Activated CD4-positive, alpha-beta T cell treated with anti-CD3 and anti-CD28 coated beads, Interleukin-2, amount 10 ng/mL, durations not matched to agents 7 days and 5 days (primary cell): ENCODE measurements around the gene SRRM3. TPM values are rescaled to one million over a fixed set of nuclear protein-coding genes. Genes with fewer than 3 reads are reported as not detected.
"Not testable (repeated sequence)": the region's sequence is repeated elsewhere in the genome, so short reads cannot be mapped to it uniquely, and the experiment has no call there.

Experiments used
- CTCF ChIA-PET: fragments of 350-600 bp; sonication (Branson Sonifier 250); formaldehyde crosslinking; loops from one replicate; lab custom pipeline; 2021; ENCODE audit warnings: antibody characterized with exemption; lab: Charles Lee
- POLR2A ChIA-PET: fragments of 350-600 bp; sonication (Branson Sonifier 250); formaldehyde crosslinking; loops from one replicate; lab custom pipeline; 2021; ENCODE audit warnings: antibody characterized with exemption; lab: Charles Lee
- DNase-seq: peaks from one replicate; pipeline ENCODE4 v3.0.0-alpha.2; 2020
- H3K27ac Mint-ChIP-seq: one replicate; pipeline ENCODE4 v1.8.0; 2021; ENCODE audit warnings: mild to moderate bottlenecking, moderate library complexity, mixed read lengths
- H3K27me3 Mint-ChIP-seq: one replicate; pipeline ENCODE4 v1.8.0; 2021; ENCODE audit warnings: mixed read lengths
- H3K36me3 Mint-ChIP-seq: one replicate; pipeline ENCODE4 v1.8.0; 2021; ENCODE audit warnings: low read depth, mixed read lengths
- H3K4me1 Mint-ChIP-seq: one replicate; pipeline ENCODE4 v1.8.0; 2021; ENCODE audit warnings: mixed read lengths
- H3K4me3 Mint-ChIP-seq: one replicate; pipeline ENCODE4 v1.8.0; 2021; ENCODE audit warnings: mild to moderate bottlenecking, moderate library complexity, mixed read lengths
- H3K9me3 Mint-ChIP-seq: one replicate; pipeline ENCODE4 v1.8.0; 2021; ENCODE audit warnings: mixed read lengths
- total RNA-seq, 2 experiments: library from RNA; stranded (reverse); gene quantifications; one replicate each; pipeline ENCODE4 v1.2.3, GENCODE V29; 2021

SRRM3 gene
- total RNA-seq, 2 experiments from 2014 or later: not detected

DNA sequence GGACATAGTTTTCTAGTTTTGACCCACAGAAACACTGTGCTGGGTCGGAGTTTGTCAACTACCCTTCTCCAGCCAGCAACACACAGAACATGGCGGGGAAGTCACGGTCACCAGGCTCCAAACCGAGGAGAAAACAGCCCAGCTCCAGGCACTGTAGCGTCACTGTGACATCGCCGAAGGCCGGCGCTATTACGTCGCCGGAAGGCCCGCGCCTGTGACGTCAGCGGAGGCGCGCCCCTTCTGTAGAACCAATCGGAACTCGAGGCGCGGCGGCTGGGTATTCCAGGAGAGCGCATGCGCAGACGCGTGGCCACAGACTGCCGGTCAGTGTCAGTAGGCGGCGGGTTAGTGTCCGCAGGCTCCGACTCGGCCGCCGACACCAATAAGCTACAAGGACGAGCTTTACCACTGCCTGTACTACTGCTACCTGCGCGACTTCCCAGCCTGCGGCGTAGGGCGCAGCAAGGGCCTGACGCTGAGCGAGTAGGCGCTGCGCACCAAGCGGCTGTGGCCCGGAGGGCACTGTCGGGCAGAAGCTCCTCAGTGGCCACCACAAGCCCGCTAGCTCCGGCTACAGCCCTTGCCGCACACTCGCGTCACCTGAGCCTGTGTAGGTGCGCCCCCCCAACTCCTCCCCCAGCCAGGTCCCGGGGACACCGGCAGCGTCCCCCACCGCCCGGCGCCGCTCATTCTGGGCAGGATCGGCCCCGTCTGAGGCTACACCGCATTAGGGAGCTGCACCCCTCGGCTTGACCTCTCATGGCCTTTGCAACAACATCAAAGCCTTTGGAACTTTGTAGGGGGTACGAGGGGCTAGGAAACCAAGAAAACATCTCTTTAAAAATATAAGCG is 35.1 kb upstream of the SRRM3 start:
- Mint-ChIP-seq H3K4me3 (peak overlapping the region; percentile 82), H3K36me3 (no peaks in the 10 kb centered on the region), H3K4me1 (peaks cover 11% of the 10 kb centered on the region), H3K9me3 (no peaks in the 10 kb centered on the region), H3K27me3 (no peaks in the 10 kb centered on the region), H3K27ac (peak overlapping the region; percentile 96)
- DNase-seq: peak; percentile 94
- CTCF ChIA-PET: interaction anchor here (1.0 to 2.8 kb wide), 5 partner anchors 11 to 148 kb away, joined by 3 to 16 read pairs (median 7); no protein-coding TSS in a partner anchor
- POLR2A ChIA-PET: no interaction called here

DNA sequence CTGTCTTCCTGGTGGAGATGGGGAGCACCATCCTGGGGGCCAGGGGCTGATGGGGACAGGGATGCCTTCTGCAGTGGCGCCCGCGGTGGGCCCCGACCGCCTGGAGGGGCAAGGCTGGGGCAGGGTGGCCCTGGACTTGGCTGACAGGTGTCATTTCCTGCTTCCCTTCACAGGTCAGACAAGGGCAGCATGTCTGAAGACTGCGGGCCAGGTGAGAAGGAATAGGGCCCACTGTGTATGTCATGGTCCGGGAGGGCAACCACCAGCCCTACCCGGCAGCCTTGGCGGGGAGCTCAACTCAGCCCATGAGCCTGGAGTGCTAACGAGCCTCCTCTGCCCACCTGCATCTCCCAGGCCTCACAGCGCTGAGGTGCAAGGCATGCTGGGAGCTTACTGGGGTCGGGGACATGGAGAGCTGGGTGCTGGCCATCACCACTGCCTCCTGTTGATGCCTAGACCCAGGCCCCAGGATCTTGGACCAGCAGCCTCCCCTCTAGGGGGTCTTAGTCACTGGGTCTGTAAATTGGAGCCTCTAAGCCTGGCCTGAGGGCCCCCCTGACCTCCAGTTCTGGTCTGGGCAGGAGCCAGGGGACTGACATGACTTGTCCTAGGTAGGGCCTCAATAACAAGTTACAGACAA is 28.0 kb upstream of the SRRM3 start:
- Mint-ChIP-seq H3K36me3 (no peaks in the 10 kb centered on the region), H3K9me3 (no peaks in the 10 kb centered on the region), H3K27ac (no peak overlapping the region), H3K27me3 (no peaks in the 10 kb centered on the region), H3K4me3 (no peak overlapping the region), H3K4me1 (peaks cover 4% of the 10 kb centered on the region)
- no peak for DNase-seq
- CTCF ChIA-PET: interaction anchor here (7.5 kb wide), 1 partner anchor 140 kb away, joined by 102 read pairs; no protein-coding TSS in a partner anchor
- POLR2A ChIA-PET: no interaction called here

DNA sequence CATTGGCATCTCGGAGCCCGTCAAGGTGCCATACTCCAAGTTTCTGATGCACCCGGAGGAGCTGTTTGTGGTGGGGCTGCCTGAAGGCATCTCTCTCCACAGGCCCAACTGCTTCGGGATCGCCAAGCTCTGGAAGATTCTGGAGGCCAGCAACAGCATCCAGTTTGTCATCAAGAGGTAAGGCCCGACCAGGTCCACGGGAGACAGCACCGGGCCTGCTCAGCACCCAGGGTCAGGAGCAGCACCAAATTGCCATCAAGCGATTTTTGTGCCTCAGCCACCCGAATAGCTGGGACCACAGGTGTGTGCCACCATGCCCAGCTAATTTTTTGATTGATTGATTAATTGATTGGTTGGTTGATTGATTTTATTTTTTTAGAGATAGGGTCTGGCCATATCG is 24.7 kb upstream of the SRRM3 start:
- POLR2A ChIA-PET, H3K4me1 Mint-ChIP-seq, H3K27ac Mint-ChIP-seq, H3K36me3 Mint-ChIP-seq, H3K4me3 Mint-ChIP-seq, H3K27me3 Mint-ChIP-seq, H3K9me3 Mint-ChIP-seq, DNase-seq: not testable (repeated sequence)
- CTCF ChIA-PET: interaction anchor here (0.6 to 7.5 kb wide), 9 partner anchors 9 to 497 kb away, joined by 3 to 102 read pairs (median 5); no protein-coding TSS in a partner anchor

DNA sequence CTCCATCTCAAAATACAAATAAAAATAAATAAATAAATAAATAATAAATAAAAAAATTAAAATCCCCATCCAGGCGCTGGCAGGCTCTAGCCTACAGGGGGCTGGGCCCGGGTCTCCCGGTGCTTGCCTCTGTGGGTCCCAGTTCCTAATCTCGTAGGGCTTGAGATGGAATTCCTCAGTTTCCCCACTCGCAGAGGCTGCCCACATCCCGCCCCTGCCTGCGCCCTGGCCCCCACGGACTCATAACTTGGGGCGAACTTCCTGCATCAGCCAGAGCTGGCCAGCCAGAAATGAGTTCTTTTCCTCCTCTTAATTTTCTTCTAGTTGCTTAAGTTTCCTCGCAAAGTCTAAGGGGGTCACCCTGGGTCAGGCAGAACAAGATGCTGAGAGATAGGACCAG is 22.0 kb upstream of the SRRM3 start:
- H3K9me3 Mint-ChIP-seq: no peaks in the 10 kb centered on the region
- H3K4me3 Mint-ChIP-seq: no peak overlapping the region
- no peaks in the 10 kb centered on the region for H3K36me3 Mint-ChIP-seq
- no peaks in the 10 kb centered on the region for H3K27me3 Mint-ChIP-seq
- CTCF ChIA-PET: interaction anchor here (1.3 to 7.5 kb wide), 7 partner anchors 9 to 142 kb away, joined by 3 to 102 read pairs (median 5); partner anchors contain the start of gene HSPB1
- no peak for DNase-seq
- POLR2A ChIA-PET: no interaction called here
- H3K4me1 Mint-ChIP-seq: peaks cover 2% of the 10 kb centered on the region
- no peak overlapping the region for H3K27ac Mint-ChIP-seq

DNA sequence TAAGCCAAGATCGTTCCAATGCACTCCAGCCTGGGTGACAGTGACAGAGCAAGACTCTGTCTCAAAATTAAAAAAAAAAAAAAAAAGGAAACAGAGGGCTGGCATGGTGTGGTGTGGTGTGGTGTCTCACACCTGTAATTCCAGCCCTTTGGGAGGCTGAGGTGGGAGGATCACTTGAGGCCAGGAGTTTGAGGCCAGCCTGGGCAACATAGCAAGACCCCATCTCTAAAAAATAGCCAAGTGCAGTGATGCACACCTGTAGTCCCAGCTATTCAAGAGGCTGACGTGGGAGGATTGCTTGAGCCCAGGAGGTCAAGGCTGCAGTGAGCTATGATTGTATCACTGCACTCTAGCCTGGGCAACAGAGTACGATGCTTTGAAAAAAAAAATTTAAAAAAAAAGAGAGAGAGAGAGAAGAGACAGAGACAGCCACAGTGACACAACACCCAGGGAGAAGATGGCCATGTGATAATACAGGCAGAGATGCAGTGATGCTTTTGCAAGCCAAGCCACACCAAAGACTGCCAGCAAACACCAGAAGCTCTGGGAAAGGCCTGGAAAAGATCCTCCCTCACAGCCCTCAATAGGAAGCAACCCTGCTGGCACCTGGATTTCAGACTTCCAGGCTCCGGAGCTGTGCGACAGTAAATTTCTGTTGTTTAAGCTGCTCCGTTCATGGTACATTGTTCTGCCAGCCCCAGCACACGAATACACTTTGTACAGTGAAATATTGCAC is 19.3 kb upstream of the SRRM3 start:
- Mint-ChIP-seq H3K36me3 (no peaks in the 10 kb centered on the region), H3K27me3 (no peaks in the 10 kb centered on the region), H3K4me1 (peaks cover 2% of the 10 kb centered on the region), H3K27ac (no peak overlapping the region), H3K9me3 (no peaks in the 10 kb centered on the region), H3K4me3 (no peak overlapping the region)
- ChIA-PET CTCF (interaction anchor here (0.5 kb wide), 1 partner anchor 1021 kb away, joined by 5 read pairs; no protein-coding TSS in a partner anchor), POLR2A (interaction anchor here (0.7 kb wide), 1 partner anchor 116 kb away, joined by 4 read pairs; no protein-coding TSS in a partner anchor)
- no peak for DNase-seq

DNA sequence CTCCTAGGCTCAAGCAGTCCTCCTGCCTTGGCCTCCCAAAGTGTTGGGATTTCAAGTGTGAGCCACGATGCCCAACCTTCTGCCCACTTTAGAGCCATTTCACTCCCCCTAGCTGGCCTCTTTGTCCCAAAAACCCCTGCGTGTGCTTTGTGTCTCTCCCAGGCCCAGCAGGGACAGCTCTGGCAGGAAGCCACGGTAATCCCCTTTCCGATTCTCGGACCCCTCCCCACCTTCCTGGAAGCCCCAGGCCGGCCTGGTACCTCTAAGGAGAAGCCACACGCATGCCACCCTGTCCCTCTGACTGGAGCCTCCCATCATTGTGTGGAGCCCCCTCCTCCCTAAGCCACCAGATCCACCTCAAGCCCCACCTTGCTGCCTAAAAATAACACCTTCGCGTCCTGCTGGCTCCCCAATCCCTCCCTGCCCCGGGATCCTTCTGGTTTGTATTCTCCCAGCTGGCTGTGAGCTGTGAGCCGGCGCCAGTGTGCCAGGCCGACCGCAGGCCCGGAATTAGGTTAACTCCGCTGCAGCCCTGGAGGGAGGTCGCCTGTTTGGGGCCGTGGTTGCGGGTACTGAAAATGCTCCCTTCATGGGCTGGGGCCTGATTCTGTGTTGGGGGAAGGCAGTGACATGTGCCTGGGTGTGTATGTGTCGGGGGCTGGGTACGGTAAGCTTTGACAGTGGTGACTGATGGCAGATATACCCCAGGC is 16.4 kb upstream of the SRRM3 start:
- Mint-ChIP-seq H3K27me3 (no peaks in the 10 kb centered on the region), H3K27ac (no peak overlapping the region), H3K9me3 (no peaks in the 10 kb centered on the region), H3K4me1 (no peaks in the 10 kb centered on the region), H3K36me3 (no peaks in the 10 kb centered on the region), H3K4me3 (no peak overlapping the region)
- no peak for DNase-seq
- POLR2A ChIA-PET: interaction anchor here (0.5 kb wide), 1 partner anchor 175 kb away, joined by 3 read pairs; no protein-coding TSS in a partner anchor
- CTCF ChIA-PET: interaction anchor here (0.5 to 0.7 kb wide), 3 partner anchors 22 to 1547 kb away, joined by 3 to 5 read pairs (median 4); no protein-coding TSS in a partner anchor

DNA sequence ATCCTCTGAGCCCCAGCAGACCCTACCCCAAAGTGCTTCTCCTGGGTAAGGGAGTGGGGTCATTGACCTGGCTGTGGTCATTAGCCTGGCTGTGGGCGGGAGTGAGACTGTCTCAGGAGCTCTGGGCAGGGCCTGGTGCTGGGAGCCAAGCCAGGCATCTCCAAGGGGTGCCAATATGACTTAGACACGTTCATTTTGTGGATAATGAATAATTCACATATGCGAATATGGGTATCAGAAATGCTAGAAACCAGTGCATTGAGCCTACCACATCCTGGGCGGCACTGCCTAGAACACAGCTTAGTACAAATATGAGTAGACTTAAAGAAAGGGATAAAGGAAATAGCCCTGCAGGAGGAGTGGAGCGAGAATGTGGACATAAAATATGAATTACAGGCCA is 14.4 kb upstream of the SRRM3 start:
- POLR2A ChIA-PET: no interaction called here
- H3K4me1 Mint-ChIP-seq: no peaks in the 10 kb centered on the region

DNA sequence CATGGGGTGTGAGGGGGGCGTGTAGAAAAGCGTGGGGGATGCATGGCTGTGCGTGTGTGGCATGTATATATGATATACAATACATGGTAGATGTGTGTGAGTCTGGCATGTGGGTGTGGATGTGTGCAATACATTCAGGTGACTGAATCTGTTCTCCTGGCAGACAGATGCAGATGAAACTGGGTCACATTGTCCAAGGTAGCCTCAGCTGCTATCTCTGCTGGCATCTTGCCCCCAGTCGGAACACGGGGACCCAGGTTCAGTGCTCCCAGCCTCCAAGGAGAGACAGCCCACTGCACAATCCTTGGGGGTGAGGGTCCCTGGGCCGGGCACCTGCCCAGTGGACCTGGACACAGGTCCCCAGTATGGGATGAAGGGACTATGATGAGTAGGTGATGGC is 12.4 kb upstream of the SRRM3 start:
- H3K9me3 Mint-ChIP-seq: peaks cover 2% of the 10 kb centered on the region
- no peak for DNase-seq
- no peak overlapping the region for H3K4me3 Mint-ChIP-seq
- POLR2A ChIA-PET: no interaction called here
- CTCF ChIA-PET: interaction anchor here (1.0 to 2.1 kb wide), 3 partner anchors 10 to 23 kb away, joined by 3 to 5 read pairs (median 3); no protein-coding TSS in a partner anchor
- no peaks in the 10 kb centered on the region for H3K27me3 Mint-ChIP-seq
- H3K27ac Mint-ChIP-seq: no peak overlapping the region
- H3K36me3 Mint-ChIP-seq: no peaks in the 10 kb centered on the region
- H3K4me1 Mint-ChIP-seq: no peaks in the 10 kb centered on the region

More for the DNA sequence above, 14.4 kb upstream of the SRRM3 start:
- Mint-ChIP-seq H3K27ac (no peak overlapping the region), H3K9me3 (peaks cover 2% of the 10 kb centered on the region), H3K27me3 (no peaks in the 10 kb centered on the region), H3K36me3 (no peaks in the 10 kb centered on the region), H3K4me3 (no peak overlapping the region)
- CTCF ChIA-PET: interaction anchor here (0.6 to 2.1 kb wide), 5 partner anchors 9 to 127 kb away, joined by 3 to 7 read pairs (median 5); no protein-coding TSS in a partner anchor
- DNase-seq: no peak

DNA sequence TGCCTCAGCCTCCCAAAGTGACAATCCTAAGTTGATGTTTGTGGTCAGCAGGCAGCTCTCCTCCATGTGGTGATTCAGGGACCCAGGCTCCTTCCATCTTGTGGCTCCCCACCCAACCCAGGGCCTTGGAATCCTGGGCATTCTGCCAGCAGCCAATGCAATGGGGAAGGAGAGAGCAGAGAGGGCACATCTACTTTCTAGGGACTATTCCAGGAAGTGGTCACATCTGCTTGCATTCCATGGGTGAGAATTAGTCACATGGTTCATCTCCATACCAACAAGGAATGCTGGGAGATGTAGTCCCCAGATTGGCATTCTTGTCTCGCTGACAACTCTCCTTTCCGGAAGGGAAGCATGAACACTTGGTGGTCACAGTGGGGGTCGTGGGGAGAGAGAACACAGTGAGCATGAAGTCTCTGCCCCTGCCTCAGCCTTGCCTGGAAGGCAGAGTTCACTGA is 9.9 kb upstream of the SRRM3 start:
- no peaks in the 10 kb centered on the region for H3K4me1 Mint-ChIP-seq
- peaks cover 2% of the 10 kb centered on the region for H3K9me3 Mint-ChIP-seq
- H3K4me3 Mint-ChIP-seq: no peak overlapping the region
- H3K27ac Mint-ChIP-seq: no peak overlapping the region
- CTCF ChIA-PET: interaction anchor here (0.9 to 1.3 kb wide), 2 partner anchors 13 to 122 kb away, joined by 3 to 6 read pairs; no protein-coding TSS in a partner anchor
- no peaks in the 10 kb centered on the region for H3K36me3 Mint-ChIP-seq
- POLR2A ChIA-PET: no interaction called here
- no peak for DNase-seq
- H3K27me3 Mint-ChIP-seq: no peaks in the 10 kb centered on the region

DNA sequence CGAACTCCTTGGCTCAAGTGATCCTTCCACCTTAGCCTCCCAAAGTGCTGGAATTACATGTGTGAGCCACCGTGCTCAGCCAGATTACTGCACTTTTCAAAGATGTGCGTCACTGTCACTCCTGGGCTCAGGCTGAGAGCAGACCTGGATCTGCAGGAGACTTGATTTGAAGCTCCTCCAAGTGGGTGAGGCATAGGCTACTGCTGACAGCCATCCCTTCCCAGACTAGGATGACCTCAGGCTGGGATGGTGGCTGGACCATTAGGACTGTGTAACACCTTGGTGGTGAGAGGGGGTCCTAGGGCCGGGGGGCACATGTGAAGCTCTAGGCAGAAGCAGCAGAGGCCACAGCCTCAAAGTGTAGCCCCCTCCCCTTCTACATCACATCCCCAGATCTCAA is 8.2 kb upstream of the SRRM3 start:
- POLR2A ChIA-PET: no interaction called here
- Mint-ChIP-seq H3K4me3 (no peak overlapping the region), H3K4me1 (no peaks in the 10 kb centered on the region), H3K36me3 (no peaks in the 10 kb centered on the region), H3K27ac (no peak overlapping the region), H3K27me3 (no peaks in the 10 kb centered on the region), H3K9me3 (peaks cover 2% of the 10 kb centered on the region)
- no peak for DNase-seq
- CTCF ChIA-PET: no interaction called here

DNA sequence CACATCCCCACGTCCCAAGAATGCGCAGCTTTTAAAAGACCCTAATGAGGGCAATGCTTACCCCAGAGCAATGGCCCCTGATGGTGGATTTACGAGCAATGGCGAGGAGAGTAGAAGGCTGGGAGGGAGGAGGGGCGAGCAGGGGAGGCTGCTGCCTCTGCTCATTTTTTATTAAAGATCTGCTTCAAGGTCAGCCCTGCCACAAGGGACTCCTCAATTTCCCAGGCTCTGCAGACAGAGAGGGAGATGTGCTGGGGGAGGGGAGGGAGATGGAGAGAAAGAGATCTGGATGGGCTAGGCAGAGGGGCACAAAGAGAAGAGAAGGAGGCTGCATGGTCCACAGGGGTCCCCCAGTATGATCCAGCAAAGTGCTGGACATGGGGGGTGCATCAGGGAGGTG is 7.8 kb upstream of the SRRM3 start:
- Mint-ChIP-seq H3K36me3 (no peaks in the 10 kb centered on the region), H3K27ac (no peak overlapping the region), H3K9me3 (peaks cover 2% of the 10 kb centered on the region), H3K4me3 (no peak overlapping the region), H3K4me1 (no peaks in the 10 kb centered on the region), H3K27me3 (no peaks in the 10 kb centered on the region)
- DNase-seq: no peak
- ChIA-PET CTCF (no interaction called here), POLR2A (no interaction called here)

DNA sequence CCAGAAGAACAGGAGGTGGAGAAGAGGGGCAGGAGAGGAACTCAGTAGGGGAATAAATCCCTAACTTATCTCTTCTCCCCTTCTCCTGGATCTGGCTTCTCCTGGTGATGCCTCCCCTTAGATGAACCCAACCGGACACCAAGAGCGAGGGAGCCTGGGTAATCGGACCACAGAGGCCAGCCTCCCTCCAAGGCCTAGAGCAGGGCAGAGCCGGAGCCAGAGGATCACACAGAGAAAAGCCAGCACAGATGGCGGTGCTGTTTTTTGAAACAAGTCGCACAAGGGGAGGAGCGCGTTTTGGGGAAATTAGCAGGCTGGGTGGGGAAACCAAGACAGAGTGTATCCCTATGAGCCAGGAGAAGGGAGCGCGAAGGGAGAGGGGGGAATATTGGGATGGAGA is 4.9 kb upstream of the SRRM3 start:
- H3K27ac Mint-ChIP-seq: no peak overlapping the region
- no peak for DNase-seq
- peaks cover 1% of the 10 kb centered on the region for H3K9me3 Mint-ChIP-seq
- ChIA-PET POLR2A (no interaction called here), CTCF (interaction anchor here (0.7 to 1.4 kb wide), 2 partner anchors 118 to 237 kb away, joined by 3 to 5 read pairs; no protein-coding TSS in a partner anchor)
- no peaks in the 10 kb centered on the region for H3K4me1 Mint-ChIP-seq
- H3K27me3 Mint-ChIP-seq: peaks cover 4% of the 10 kb centered on the region
- H3K36me3 Mint-ChIP-seq: no peaks in the 10 kb centered on the region
- no peak overlapping the region for H3K4me3 Mint-ChIP-seq
